ENCODE data around the gene ARL3.

GRCh38 chr10:102761981-102762380 lies 47.8 kb upstream of the ARL3 start:
- TF ChIP-seq, protein P1, sequence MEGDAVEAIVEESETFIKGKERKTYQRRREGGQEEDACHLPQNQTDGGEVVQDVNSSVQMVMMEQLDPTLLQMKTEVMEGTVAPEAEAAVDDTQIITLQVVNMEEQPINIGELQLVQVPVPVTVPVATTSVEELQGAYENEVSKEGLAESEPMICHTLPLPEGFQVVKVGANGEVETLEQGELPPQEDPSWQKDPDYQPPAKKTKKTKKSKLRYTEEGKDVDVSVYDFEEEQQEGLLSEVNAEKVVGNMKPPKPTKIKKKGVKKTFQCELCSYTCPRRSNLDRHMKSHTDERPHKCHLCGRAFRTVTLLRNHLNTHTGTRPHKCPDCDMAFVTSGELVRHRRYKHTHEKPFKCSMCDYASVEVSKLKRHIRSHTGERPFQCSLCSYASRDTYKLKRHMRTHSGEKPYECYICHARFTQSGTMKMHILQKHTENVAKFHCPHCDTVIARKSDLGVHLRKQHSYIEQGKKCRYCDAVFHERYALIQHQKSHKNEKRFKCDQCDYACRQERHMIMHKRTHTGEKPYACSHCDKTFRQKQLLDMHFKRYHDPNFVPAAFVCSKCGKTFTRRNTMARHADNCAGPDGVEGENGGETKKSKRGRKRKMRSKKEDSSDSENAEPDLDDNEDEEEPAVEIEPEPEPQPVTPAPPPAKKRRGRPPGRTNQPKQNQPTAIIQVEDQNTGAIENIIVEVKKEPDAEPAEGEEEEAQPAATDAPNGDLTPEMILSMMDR (conservative IDR thresholded peaks at IDR 0.05 in 1 of 2, IDR thresholded peaks at IDR 0.05 in 1 of 2; ENCODE audit: extremely low read depth in 1 of 2, insufficient read depth in 1 of 2, low read depth in 1 of 2, low read length in 2 of 2), result no peak
- no peak for TF ChIP-seq EZH2 (IDR thresholded peaks at IDR 0.05; ENCODE audit: borderline replicate concordance, low read length)

Data from mammary epithelial cell (primary cell).